NT2/D1 (cell line): Measurements from ENCODE around the gene CRTC1.
A peak's percentile ranks its signal among the peaks of the same experiment; 100 is the strongest.

ENCODE experiments used
- DNase-seq: peaks from one replicate; pipeline ENCODE4 v3.0.0-alpha.2; 2011; ENCODE audit warnings: low read depth, low spot score
- H3K27me3 ChIP-seq: 2 replicates; pipeline ENCODE4 v1.6.0; 2011; ENCODE audit warnings: mild to moderate bottlenecking; ENCODE audit not compliant: insufficient read length, insufficient read depth
- H3K36me3 ChIP-seq: 2 replicates; pipeline ENCODE4 v1.6.1; 2011; ENCODE audit warnings: mild to moderate bottlenecking, low read length, mixed read lengths; ENCODE audit not compliant: insufficient read depth, insufficient read length
- H3K4me1 ChIP-seq: 2 replicates; pipeline ENCODE4 v1.5.1; 2011; ENCODE audit not compliant: insufficient read depth, insufficient read length
- H3K4me3 ChIP-seq: 2 replicates; pipeline ENCODE4 v1.5.1; 2011; ENCODE audit warnings: low read depth; ENCODE audit not compliant: insufficient read length
- H3K9ac ChIP-seq: 2 replicates; pipeline ENCODE4 v1.6.0; 2011; ENCODE audit warnings: low read depth; ENCODE audit not compliant: insufficient read length
- H3K9me3 ChIP-seq: 2 replicates; pipeline ENCODE4 v1.5.1; 2011; ENCODE audit warnings: mild to moderate bottlenecking, low read length; ENCODE audit not compliant: insufficient read depth
- SUZ12 ChIP-seq: IDR thresholded peaks from 2 replicates; pipeline ENCODE4 v1.6.1; 2011; ENCODE audit not compliant: insufficient read length, insufficient read depth; ENCODE audit errors: extremely low read depth
- YY1 ChIP-seq: IDR thresholded peaks from 2 replicates; pipeline ENCODE4 v1.6.1; 2011; ENCODE audit not compliant: insufficient read length, insufficient read depth
- ZNF274 ChIP-seq: IDR thresholded peaks from 2 replicates; pipeline ENCODE4 v1.6.1; 2011; ENCODE audit warnings: mild to moderate bottlenecking, low read depth, low read length

The CRTC1 gene

GRCh38 chr19:18742838-18743783 lies 59.6 kb downstream of the CRTC1 start:
- Histone ChIP-seq H3K4me1 (peaks cover 25% of the 10 kb centered on the region), H3K9ac (no peak overlapping the region), H3K27me3 (no peaks in the 10 kb centered on the region), H3K9me3 (no peaks in the 10 kb centered on the region), H3K4me3 (no peak overlapping the region), H3K36me3 (peaks cover 2% of the 10 kb centered on the region)
- no peak for DNase-seq
- TF ChIP-seq YY1 (no peak), ZNF274 (no peak)

- DNase-seq = no peak
- Histone ChIP-seq H3K4me1 (peaks cover 26% of the 10 kb centered on the region), H3K9me3 (no peaks in the 10 kb centered on the region), H3K4me3 (no peak overlapping the region), H3K36me3 (peaks cover 2% of the 10 kb centered on the region), H3K27me3 (no peaks in the 10 kb centered on the region), H3K9ac (no peak overlapping the region)
- no peak for TF ChIP-seq ZNF274
- no peak for TF ChIP-seq SUZ12
- no peak for TF ChIP-seq YY1
These were observed 60.4 kb downstream of the CRTC1 start for GRCh38 chr19:18743784-18744418.

- peaks cover 36% of the 10 kb centered on the region for H3K4me1 ChIP-seq
- peak overlapping the region; percentile 61 for H3K9ac ChIP-seq
- DNase-seq = no peak
- H3K27me3 ChIP-seq = no peaks in the 10 kb centered on the region
- no peaks in the 10 kb centered on the region for H3K9me3 ChIP-seq
- no peak for TF ChIP-seq ZNF274
- no peak for TF ChIP-seq SUZ12
- no peak for TF ChIP-seq YY1
- no peak overlapping the region for H3K4me3 ChIP-seq
- peaks cover 5% of the 10 kb centered on the region for H3K36me3 ChIP-seq
These were observed 61.7 kb downstream of the CRTC1 start for GRCh38 chr19:18745012-18745735.

GRCh38 chr19:18745931-18746330 lies 62.5 kb downstream of the CRTC1 start:
- H3K4me1 ChIP-seq = peaks cover 38% of the 10 kb centered on the region
- H3K9me3 ChIP-seq = no peaks in the 10 kb centered on the region
- peak overlapping the region; percentile 56 for H3K9ac ChIP-seq
- H3K36me3 ChIP-seq = peaks cover 11% of the 10 kb centered on the region
- no peak overlapping the region for H3K4me3 ChIP-seq
- H3K27me3 ChIP-seq = no peaks in the 10 kb centered on the region
- TF ChIP-seq SUZ12 = no peak
- no peak for TF ChIP-seq ZNF274
- TF ChIP-seq YY1 = no peak
- no peak for DNase-seq

- DNase-seq = no peak
- Histone ChIP-seq H3K36me3 (peaks cover 14% of the 10 kb centered on the region), H3K4me3 (no peak overlapping the region), H3K9ac (peak overlapping the region; percentile 64), H3K27me3 (no peaks in the 10 kb centered on the region), H3K4me1 (peaks cover 33% of the 10 kb centered on the region), H3K9me3 (no peaks in the 10 kb centered on the region)
- TF ChIP-seq SUZ12 (no peak), YY1 (no peak), ZNF274 (no peak)
These were observed 63.2 kb downstream of the CRTC1 start for GRCh38 chr19:18746401-18747325.

GRCh38 chr19:18749362-18750231 lies 66.1 kb downstream of the CRTC1 start:
- peak overlapping the region; percentile 25 for H3K9ac ChIP-seq
- H3K36me3 ChIP-seq = peaks cover 27% of the 10 kb centered on the region
- no peaks in the 10 kb centered on the region for H3K9me3 ChIP-seq
- no peak for DNase-seq
- peaks cover 30% of the 10 kb centered on the region for H3K4me1 ChIP-seq
- H3K4me3 ChIP-seq = no peak overlapping the region
- TF ChIP-seq ZNF274 = no peak
- no peak for TF ChIP-seq SUZ12
- TF ChIP-seq YY1 = no peak
- no peaks in the 10 kb centered on the region for H3K27me3 ChIP-seq
